Transverse colon (tissue), 4 donors: ENCODE results near the gene POM121L12.

ENCODE experiments used
- CTCF ChIP-seq, 5 experiments: fragments of 200-600 bp in 3 of 5; fragments of 450-650 bp in 2 of 5; sonication (generic) in 3 of 5; IDR thresholded peaks; 1 replicate in 2 of 5; 2 replicates in 3 of 5; pipeline ENCODE4 v1.5.1; 2016 to 2017; ENCODE audit warnings: antibody characterized with exemption in 5 of 5, inconsistent platforms in 3 of 5, mild to moderate bottlenecking in 2 of 5, moderate library complexity in 1 of 5
- POLR2A ChIP-seq: fragments of 450-650 bp; IDR thresholded peaks from one replicate; pipeline ENCODE4 v1.6.1; 2016; ENCODE audit warnings: antibody characterized with exemption, mild to moderate bottlenecking, moderate library complexity
- POLR2AphosphoS5 ChIP-seq, 3 donors: sonication (generic); formaldehyde crosslinking; IDR thresholded peaks; one replicate each; pipeline ENCODE4 v1.6.1; 2016; ENCODE audit warnings: antibody characterized with exemption in 3 of 3

- TF ChIP-seq CTCF (IDR thresholded peaks at IDR 0.05) (no peak), POLR2A (no peak), POLR2AphosphoS5 (IDR thresholded peaks at IDR 0.05) (no peak)
Measured at GRCh38 chr7:53035499-53036412, at the start of gene POM121L12.
